Activated CD8-positive, alpha-beta memory T cell treated with anti-CD3 and anti-CD28 coated beads for 24 hours (primary cell): ENCODE data around the gene ARF1.

Experiments used
- DNase-seq: peaks from one replicate; pipeline ENCODE4 v3.0.0-alpha.2; 2020

Gene ARF1

DNA sequence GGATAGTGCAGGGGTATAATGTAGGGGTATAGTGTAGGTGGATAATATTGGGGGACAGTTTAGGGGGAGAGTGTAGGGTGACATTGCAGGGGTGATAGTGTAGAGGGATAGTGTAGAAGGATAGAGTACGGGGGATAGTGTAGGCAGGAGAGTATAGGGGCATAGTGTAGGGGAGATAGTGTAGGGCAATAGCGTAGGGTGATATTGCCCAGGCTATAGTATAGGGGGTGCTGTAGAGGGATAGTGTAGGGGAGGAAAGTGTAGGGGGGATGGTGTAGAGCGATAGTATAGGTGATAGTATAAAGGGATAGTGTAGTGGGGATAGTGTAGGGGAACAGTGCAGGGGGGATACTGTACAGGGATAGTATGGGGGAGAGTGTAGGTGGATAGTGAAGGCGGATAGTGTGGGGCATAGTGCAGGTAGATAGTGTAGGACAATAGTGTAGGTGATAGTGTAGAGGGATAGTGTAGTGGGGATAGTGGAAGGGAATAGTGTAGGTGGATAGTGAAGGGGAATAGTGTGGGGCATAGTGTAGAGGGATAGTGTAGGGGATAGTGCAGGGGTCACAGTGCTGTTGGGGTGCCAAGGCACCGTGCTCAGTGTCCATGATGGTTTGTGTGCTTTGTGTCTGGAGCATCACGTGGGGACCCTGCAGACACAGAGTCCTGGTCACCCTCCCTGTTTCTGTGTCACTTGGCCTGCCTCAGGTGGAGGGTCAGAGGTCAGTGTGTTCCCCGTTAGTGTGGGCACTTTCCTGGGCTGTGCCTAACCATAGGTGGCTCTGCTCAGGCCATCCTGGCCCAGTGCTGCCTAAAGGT, 10.5 kb upstream of the ARF1 start:
- DNase-seq: no peak

- no peak for DNase-seq
These were observed 9.9 kb upstream of the ARF1 start for GRCh38 chr1:228072658-228073043.

GRCh38 chr1:228073061-228073856, 9.2 kb upstream of the ARF1 start:
- no peak for DNase-seq

DNA sequence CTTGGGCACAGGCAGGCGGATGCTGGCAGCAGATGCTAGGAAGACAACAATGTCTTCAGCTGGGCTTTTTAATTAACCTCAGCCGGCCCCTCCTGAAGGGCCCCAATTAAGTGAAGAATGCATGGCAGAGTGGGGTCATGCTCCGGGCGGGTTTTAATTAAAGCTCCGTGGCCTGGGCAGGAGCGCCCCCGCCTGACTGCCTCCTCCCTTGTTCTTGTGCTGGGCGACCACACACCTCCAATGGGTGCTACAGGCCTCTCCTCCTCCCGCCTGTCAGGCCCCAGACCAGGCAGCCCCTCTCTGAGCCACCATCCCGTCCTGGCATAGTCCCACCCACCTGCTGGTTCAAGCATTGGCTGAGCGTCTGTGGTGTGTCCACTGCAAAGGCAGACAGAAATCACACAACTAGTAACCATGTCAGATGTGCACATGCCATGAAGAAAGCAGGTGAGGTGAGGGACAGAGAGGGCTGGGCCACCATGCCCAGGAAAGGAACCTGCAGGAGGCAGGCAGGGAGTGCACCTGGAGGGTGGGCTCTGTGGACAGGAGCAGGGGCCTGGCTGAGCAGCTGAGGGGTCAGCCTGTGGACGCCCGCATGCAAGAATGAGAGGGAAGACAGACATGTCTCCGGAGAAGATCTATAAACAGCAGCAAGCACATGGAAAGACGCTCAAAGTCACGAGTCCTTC, 8.5 kb upstream of the ARF1 start:
- no peak for DNase-seq

DNA sequence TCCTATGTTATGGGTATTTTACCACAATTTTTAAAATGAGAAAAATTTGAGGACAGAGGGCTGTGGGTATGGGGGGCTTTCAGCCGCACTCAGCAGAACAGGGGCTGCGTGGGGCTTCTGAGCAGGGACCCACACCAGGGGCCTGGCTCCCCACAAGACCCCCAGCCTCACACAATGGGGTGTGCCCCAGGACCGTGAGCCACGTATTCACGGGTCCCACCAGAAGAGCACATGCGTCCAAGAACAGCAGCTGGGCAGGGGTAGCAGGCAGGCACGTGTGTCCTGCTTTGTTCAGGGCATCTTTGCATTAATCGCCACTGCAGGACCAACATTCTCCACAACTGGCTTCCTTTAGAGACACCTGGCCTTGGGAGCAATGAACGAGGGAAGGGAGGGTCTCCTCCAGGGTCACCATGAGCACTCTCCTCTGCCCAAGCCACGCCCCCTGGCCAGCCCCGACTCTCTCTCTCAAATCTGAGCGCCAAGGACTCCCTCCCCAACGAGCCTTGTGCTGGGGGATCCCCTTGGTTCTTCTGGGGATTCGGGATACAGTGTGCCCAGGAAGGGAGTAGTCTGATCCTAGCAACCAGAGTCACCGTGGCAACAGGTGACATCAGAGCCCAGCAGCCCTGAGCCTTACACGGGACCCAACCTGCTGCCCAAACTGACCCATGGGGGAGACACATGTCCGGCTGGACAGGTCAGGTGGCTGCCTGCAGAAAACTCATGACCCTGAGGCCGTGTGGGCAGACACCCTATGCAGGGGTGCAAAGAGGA, 7.4 kb upstream of the ARF1 start:
- no peak for DNase-seq

DNA sequence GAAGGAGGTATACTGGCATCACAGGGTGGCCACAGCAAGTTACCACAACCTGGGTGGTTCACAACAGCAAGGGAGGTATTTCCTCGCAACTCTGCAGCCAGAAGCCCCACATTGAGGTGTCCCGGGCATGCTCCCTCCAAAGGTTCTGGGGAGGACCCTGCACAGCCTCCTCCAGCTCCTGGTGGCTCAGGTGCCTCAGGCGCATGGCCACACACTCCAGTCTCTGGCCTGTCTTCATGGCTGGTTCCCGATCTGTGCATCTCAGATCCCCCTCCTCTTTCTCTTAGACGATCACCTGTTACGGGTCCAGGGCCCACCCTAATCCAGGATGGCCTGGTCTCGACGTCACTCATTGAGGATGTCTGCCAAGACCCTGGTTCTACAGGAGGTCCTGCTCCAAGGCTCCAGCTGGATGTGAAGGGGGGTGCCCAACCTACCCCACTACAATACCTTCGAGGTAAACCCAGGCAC, 6.7 kb upstream of the ARF1 start:
- DNase-seq: no peak

DNA sequence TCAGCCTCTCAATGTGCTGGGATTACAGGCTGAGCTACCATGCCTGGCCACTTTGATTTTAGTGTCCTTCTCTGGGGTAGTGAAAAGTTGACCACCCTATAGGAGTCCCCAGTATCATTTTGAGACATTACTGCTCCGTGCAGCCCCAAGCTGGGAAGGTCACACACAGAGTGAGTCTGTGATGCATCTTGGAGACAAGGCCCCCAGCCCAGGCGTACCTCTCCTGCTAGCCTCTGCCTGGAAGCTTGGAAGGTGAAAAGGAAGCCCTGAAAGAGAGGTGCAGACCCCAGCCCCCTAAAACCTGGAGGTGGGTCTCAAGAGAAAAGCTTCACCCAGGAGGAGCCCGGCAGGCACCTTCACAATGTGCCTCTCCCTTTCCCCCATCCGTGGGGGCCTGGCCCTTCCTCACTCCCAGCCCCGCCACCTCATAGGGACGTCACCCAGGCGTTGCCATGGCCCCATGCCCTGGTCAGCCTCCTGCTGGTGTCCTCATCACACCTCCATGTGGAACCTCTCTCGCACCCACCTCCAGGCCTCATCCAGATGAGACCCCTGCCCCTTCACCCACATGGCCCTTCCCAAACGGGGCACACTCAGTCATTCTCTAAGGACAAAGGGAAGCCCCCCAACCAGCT, 5.6 kb upstream of the ARF1 start:
- no peak for DNase-seq

DNA sequence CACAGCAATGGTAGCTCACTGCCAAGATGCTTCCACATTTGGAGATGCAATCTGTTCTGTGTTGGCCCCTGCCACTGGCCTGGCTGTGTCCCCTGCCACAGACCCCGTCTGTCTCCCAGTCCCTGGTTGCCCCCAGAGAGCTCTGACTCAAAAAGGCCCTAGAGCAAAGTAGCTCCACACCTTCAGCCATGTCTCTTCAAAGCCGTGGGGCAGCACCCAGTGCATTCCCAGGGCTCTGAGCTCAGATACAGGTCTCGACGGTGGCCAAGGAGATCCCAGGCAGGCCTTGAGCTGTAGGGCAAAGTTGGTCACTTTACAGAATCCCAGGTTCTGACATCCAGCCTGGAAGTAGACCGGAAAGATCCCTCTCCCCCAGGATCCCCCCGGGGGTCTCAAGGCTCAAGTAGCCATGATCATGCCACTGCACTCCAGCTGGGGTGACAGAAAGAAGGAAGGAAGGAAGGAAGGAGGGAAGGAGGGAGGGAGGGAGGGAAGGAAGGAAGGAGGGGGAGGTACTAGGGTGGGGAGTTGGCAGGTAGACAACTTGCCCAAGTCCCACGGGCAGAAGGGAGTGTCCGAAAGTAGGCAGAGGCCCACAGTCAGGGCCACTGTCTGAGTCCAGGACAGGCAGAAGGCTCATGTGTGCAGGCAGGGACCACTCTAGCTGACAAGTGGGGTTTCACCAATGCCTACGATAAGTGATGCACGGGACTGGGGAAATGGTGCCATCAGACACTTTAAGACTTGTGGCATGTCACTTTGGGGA, 4.8 kb upstream of the ARF1 start:
- no peak for DNase-seq

DNA sequence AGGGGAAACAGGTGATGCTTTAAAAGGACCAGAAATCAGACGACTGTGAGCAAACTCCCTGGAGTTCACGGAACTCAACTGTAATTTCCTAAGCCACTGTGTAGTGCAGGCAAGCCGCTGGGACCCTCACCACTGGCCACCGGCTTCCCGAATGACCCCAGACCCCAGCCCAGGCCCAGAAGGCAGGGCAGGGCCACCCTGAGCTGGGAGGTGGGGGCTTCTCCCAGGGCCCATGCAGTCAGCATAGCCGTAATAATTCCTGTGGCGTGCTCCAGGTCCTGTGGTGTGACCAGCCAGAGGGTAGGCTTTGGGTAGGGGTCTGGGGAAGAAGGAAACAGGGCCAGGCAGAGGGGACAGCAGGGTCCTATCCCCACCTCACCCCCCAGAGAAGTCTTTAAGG, 3.5 kb upstream of the ARF1 start:
- DNase-seq: no peak

DNA sequence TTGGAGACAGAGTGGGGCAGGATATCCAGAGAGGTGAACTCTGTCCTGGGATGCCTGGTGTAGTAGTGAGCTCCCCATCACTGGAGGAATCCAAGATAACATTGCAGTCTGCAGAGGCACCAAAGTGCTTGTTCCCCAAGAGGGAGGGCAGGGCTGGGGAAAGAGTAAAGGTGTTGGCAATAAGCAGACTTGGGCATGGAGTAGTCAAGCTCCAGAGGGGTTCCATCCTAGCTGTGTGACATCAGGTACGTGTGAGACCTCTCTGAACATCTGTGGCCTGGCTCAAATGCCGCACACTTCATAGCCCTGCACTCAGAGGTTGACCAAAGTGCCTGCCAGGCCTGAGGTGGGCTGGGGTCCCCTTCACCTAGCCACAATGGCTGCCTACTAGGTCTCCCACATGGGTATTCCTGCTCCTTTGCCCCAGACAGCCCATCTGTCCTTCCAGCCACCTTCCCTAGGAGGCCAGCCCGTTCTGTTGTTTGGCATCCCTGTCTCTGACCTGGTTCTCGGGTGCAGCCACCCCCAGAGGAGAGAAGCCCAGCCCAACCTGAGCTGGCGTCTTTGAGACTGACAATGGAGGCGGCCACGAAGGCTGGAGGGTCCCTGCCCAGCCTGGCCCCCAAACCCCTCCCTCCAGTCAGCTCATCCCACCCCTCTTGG, 2.8 kb upstream of the ARF1 start:
- DNase-seq: no peak

GRCh38 chr1:228081144-228081543, 1.4 kb upstream of the ARF1 start:
- no peak for DNase-seq

- DNase-seq: peak; percentile 73
These were observed 812 bp upstream of the ARF1 start for GRCh38 chr1:228081578-228082213.

- DNase-seq: no peak
These were observed 686 bp downstream of the ARF1 start for GRCh38 chr1:228082918-228083870.

DNA sequence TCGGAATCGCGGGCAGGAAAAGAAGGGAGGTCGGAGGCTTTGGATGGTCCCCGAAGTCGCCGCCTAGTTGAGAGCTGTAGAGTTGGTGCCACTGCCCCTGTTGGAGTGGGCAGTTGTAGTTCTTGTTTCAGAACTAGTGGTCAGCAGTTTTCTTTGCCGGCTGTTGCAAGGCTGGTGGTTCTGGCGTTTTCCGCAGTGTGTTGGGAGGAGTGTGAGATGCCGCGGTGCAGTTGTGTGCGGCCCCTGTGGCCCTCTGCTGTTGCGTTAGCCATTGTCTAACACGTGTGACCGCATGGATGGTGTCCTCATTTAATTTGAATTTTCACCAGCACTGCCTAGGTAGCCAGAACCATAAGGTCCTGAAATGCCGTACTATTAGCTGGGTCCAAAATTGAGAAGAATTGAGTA, 1.4 kb downstream of the ARF1 start:
- no peak for DNase-seq

- no peak for DNase-seq
These were observed 1.8 kb downstream of the ARF1 start for GRCh38 chr1:228084325-228084724.

- no peak for DNase-seq
These were observed 2.3 kb downstream of the ARF1 start for GRCh38 chr1:228084797-228085196.

- no peak for DNase-seq
These were observed 2.9 kb downstream of the ARF1 start for GRCh38 chr1:228085287-228085951.

DNA sequence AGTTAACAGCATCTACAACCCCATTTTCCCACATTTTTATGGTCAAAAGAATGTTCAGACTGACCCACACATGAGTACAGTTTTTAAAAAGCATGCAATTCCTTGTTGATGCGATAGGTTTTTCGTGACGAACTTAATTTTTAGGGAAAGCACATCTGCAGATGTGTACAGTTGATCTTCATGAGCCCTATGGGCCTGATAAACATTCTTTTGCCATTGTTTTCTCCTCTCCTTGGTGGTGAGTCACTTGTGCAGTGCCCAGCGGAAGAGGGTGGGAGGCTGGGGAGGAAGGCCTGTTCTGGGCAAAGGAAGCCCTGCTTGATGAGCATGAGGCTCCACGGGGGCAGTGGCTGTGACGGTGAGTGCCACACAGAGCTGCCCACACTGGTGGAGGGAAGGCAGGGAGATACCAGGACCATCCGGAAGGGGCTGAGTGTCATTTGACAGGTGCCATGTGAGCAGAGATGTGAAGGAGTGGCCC, 5.3 kb downstream of the ARF1 start:
- no peak for DNase-seq
